Ishikawa (cell line): ENCODE results near the gene TBCA.

Source experiments
- CEBPB ChIP-seq: IDR thresholded peaks from 2 replicates; pipeline ENCODE4 v1.6.1; 2012
- CREB1 ChIP-seq: IDR thresholded peaks from 2 replicates; pipeline ENCODE4 v1.6.1; 2012; ENCODE audit warnings: low read depth
- EGR1 ChIP-seq: IDR thresholded peaks from 2 replicates; pipeline ENCODE4 v1.6.1; 2012
- EP300 ChIP-seq: IDR thresholded peaks from 2 replicates; pipeline ENCODE4 v1.6.1; 2012; ENCODE audit warnings: borderline replicate concordance
- FOXM1 ChIP-seq: IDR thresholded peaks from 2 replicates; pipeline ENCODE4 v1.6.1; 2012; ENCODE audit warnings: low read depth, borderline replicate concordance
- MAX ChIP-seq: IDR thresholded peaks from 2 replicates; pipeline ENCODE4 v1.6.1; 2012
- NFIC ChIP-seq: IDR thresholded peaks from 2 replicates; pipeline ENCODE4 v1.6.1; 2012
- RAD21 ChIP-seq: IDR thresholded peaks from 2 replicates; pipeline ENCODE4 v1.6.1; 2012; ENCODE audit warnings: low read depth
- REST ChIP-seq: IDR thresholded peaks from 2 replicates; pipeline ENCODE4 v1.6.1; 2012; ENCODE audit warnings: low read depth, mild to moderate bottlenecking
- TAF1 ChIP-seq: IDR thresholded peaks from 2 replicates; pipeline ENCODE4 v1.6.1; 2012; ENCODE audit warnings: low read depth, mild to moderate bottlenecking
- TCF12 ChIP-seq: IDR thresholded peaks from 2 replicates; pipeline ENCODE4 v1.6.1; 2012; ENCODE audit warnings: low read depth
- USF1 ChIP-seq: IDR thresholded peaks from 2 replicates; pipeline ENCODE4 v1.6.1; 2012
- YY1 ChIP-seq: IDR thresholded peaks from 2 replicates; pipeline ENCODE4 v1.6.1; 2012; ENCODE audit warnings: low read depth
- ZBTB7A ChIP-seq: IDR thresholded peaks from 2 replicates; pipeline ENCODE4 v1.6.1; 2012; ENCODE audit warnings: low read depth

TBCA gene

DNA sequence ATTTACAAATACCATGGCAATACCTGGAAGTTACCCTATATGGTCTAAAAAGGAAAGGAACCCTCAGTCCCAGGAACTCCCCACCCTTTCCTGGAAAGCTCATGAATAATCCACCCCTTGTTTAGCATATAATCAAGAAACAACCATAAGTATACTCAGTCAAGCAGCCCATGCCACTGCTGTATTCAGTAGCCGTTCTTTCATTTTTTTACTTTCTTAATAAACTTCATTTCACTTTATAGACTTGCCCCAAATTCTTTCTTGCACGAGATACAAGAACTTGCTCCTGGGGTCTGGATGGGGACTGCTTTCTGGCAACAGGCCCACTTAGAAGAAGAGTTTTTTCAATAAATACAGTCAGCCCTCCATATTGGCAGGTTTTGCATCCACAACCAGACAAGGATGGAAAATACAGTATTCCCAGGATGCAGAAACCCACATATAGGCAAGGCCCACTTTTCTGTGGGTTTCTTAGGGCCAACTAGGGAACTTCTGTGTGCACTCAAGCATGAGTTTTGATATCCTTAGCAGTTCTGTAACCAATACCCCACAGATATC, 2.8 kb upstream of the TBCA start:
- TF ChIP-seq ZBTB7A: no peak
- no peak for TF ChIP-seq REST
- TF ChIP-seq RAD21: no peak
- no peak for TF ChIP-seq NFIC
- TF ChIP-seq TCF12: no peak
- TF ChIP-seq EGR1: no peak
- TF ChIP-seq CEBPB: no peak

DNA sequence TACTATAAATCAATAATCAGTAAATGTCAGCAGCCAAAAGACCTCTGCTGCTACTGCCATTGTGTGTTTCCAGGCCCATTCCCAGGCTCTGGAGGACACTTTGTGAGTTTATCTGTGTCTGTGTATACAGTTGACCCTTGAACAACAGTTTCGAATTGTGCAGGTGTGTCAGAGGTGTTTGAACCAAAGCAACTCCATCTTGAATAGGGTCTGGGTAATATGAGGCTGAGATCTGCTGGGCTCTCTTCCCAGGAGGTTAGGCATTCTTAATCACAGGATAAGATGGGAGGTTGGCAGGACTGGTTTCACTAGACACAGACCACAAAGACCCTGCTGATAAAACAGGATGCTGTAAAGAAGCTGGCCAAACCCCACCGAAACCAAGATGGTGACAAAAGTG, 2.3 kb upstream of the TBCA start:
- TF ChIP-seq EGR1 (no peak), ZBTB7A (no peak), RAD21 (no peak), FOXM1 (no peak), USF1 (no peak)

DNA sequence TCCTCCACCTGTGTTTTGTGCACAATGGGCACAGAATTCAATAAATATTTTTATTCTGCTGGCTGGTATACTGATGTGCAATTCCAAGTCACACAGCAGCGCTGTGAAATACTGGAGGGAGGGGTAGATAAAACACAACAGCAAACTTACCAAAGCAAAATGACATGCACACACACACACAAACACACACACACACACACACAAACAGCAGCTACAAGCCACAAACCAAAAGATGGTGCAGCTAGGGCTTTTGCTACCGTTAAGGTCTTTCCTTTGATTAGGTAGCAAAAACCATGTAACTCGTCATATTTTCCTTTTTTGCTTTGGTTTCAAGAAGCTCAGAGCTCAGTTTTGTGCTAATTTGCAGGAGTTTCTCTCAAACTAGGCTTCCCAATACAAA, 1.8 kb upstream of the TBCA start:
- no peak for TF ChIP-seq EGR1
- no peak for TF ChIP-seq EP300
- no peak for TF ChIP-seq ZBTB7A
- no peak for TF ChIP-seq RAD21
- no peak for TF ChIP-seq REST
- no peak for TF ChIP-seq YY1

DNA sequence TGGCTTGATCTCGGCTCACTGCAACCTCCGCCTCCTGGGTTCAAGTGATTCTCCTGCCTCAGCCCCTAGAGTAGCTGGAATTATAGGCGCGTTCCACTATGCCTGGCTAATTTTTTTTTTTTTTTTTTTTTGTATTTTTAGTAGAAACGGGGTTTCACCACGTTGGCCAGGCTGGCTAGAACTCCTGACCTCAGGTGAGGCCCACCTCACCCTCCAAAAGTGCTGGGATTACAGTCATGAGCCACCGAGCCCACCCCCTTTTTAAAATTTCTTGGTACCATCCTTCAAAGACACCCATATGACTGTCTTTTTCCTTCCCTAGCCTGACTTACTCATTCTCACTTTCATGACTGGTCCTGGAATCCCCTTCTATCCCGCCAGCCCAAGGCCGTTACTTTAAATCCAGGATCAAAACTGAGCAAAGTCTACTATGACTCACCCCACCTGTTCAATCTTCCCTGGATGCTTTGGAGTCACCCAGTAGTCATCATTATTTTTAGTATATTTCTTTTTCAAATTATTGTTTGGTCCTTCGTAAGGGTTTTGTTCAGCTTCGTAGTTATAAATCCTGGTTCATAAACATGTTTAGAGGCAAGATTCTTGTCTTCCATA, 1.2 kb upstream of the TBCA start:
- TF ChIP-seq CEBPB (no peak), YY1 (no peak), EGR1 (no peak), EP300 (no peak), REST (no peak), CREB1 (no peak)

GRCh38 chr5:77776554-77777206, 541 bp upstream of the TBCA start:
- TF ChIP-seq RAD21: no peak
- TF ChIP-seq CREB1: no peak
- no peak for TF ChIP-seq YY1
- no peak for TF ChIP-seq USF1

DNA sequence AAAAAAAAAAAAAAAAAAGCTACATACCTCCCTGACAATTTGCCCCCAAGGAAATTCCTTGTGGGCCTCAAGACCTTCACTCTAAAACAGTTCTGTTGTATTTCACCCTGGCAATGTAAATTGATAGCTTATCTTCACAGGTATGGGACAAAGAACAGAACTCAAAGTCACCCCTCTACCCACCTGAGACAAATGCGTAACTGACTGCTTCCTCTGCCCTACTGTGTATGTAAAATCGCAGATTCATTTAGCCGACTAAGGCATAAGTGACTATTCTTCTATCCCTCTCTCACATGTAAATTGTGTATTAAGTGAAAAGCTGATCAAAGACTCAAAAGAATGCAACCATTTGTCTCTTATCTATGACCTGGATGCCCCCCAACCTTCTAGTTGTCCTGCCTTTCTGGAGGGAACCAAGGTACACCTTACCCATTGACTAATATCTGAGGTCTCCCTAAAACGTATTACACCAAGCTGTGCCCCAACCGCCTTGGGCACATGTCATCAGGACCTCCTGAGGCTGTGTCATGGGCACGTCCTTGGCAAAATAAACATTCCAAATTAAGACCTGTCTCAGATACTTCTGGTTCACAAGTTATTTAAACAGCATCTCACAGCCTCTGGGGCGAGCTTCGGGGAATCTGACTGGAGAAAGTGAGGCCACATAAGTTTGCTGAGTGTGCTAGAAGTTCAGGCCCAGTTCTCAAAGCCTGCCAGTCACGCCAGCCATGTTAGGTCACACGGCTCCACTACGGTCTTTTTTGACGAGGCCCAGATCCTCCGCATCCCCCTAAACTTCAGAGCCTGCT, 954 bp downstream of the TBCA start:
- TF ChIP-seq EGR1: no peak
- TF ChIP-seq TAF1: peak; percentile 1; the same call in 1 of the 2 replicates
- no peak for TF ChIP-seq MAX
- TF ChIP-seq ZBTB7A: no peak
- no peak for TF ChIP-seq EP300
